GM19023 (cell line): ENCODE measurements around the gene SLC39A6.
A peak's percentile ranks its signal among the peaks of the same experiment; 100 is the strongest.
"Not testable (repeated sequence)": the region's sequence is repeated elsewhere in the genome, so short reads cannot be mapped to it uniquely, and the experiment has no call there.

Source experiments
- ATAC-seq: cut with Tn5 transposase; IDR thresholded peaks from one replicate; pipeline ENCODE4 v1.9.1; 2021; ENCODE audit warnings: mild to moderate bottlenecking, moderate library complexity; ENCODE audit not compliant: unreplicated experiment

Gene SLC39A6

GRCh38 chr18:36135264-36135663 lies 6.1 kb upstream of the SLC39A6 start:
- ATAC-seq, result no peak

- no peak for ATAC-seq
Observed at GRCh38 chr18:36132756-36133155, 3.6 kb upstream of the SLC39A6 start.

GRCh38 chr18:36131692-36132483 lies 2.7 kb upstream of the SLC39A6 start:
- ATAC-seq, result no peak

- ATAC-seq, result no peak
Observed at GRCh38 chr18:36130883-36131653, 1.9 kb upstream of the SLC39A6 start.

GRCh38 chr18:36130039-36130831 lies 1.1 kb upstream of the SLC39A6 start:
- ATAC-seq, result peak; percentile 22

- peak; percentile 27 for ATAC-seq
Observed at GRCh38 chr18:36128907-36129299, 237 bp downstream of the SLC39A6 start.

GRCh38 chr18:36128530-36128870 lies 640 bp downstream of the SLC39A6 start:
- ATAC-seq, result no peak

- no peak for ATAC-seq
Observed at GRCh38 chr18:36127836-36128529, 1.2 kb downstream of the SLC39A6 start.

GRCh38 chr18:36126668-36127067 lies 2.5 kb downstream of the SLC39A6 start:
- no peak for ATAC-seq

- ATAC-seq, result no peak
Observed at GRCh38 chr18:36124841-36125240, 4.3 kb downstream of the SLC39A6 start.

GRCh38 chr18:36120297-36120696 lies 8.8 kb downstream of the SLC39A6 start:
- no peak for ATAC-seq

- not testable (repeated sequence) for ATAC-seq
Observed at GRCh38 chr18:36116771-36117170, 12.4 kb downstream of the SLC39A6 start.

GRCh38 chr18:36114738-36115137 lies 14.4 kb downstream of the SLC39A6 start:
- ATAC-seq, result no peak

GRCh38 chr18:36114251-36114650 lies 14.9 kb downstream of the SLC39A6 start:
- ATAC-seq, result no peak

- no peak for ATAC-seq
Observed at GRCh38 chr18:36112302-36112701, 16.8 kb downstream of the SLC39A6 start.

- ATAC-seq, result no peak
Observed at GRCh38 chr18:36109737-36110136, 19.4 kb downstream of the SLC39A6 start.

- no peak for ATAC-seq
Observed at GRCh38 chr18:36108601-36109000, 20.5 kb downstream of the SLC39A6 start.

GRCh38 chr18:36108196-36108595 lies 20.9 kb downstream of the SLC39A6 start:
- ATAC-seq, result no peak

- no peak for ATAC-seq
Observed at GRCh38 chr18:36107477-36107876, 21.7 kb downstream of the SLC39A6 start.

GRCh38 chr18:36104749-36105148 lies 24.4 kb downstream of the SLC39A6 start:
- no peak for ATAC-seq

GRCh38 chr18:36101943-36102342 lies 27.2 kb downstream of the SLC39A6 start:
- ATAC-seq, result no peak
